SU-DHL-6 (cell line): Measurements from ENCODE around the gene HOXA6.

Experiments
- EZH2phosphoT487 ChIP-seq: fragments of 200-600 bp; sonication (generic), shearing (Covaris generic); conservative IDR thresholded peaks from 2 replicates; pipeline ENCODE4 v1.6.1; 2018; ENCODE audit warnings: mild to moderate bottlenecking, antibody characterized with exemption, low read length, moderate library complexity, mixed read lengths
- TF ChIP-seq, protein P1 (sequence below): fragments of 200-600 bp; sonication (generic); IDR thresholded peaks from one replicate; pipeline ENCODE4 v1.5.1; 2017; ENCODE audit warnings: antibody characterized with exemption, mild to moderate bottlenecking, low read length, moderate library complexity; ENCODE audit not compliant: insufficient read depth, poor library complexity, severe bottlenecking

- TF ChIP-seq, protein P1, sequence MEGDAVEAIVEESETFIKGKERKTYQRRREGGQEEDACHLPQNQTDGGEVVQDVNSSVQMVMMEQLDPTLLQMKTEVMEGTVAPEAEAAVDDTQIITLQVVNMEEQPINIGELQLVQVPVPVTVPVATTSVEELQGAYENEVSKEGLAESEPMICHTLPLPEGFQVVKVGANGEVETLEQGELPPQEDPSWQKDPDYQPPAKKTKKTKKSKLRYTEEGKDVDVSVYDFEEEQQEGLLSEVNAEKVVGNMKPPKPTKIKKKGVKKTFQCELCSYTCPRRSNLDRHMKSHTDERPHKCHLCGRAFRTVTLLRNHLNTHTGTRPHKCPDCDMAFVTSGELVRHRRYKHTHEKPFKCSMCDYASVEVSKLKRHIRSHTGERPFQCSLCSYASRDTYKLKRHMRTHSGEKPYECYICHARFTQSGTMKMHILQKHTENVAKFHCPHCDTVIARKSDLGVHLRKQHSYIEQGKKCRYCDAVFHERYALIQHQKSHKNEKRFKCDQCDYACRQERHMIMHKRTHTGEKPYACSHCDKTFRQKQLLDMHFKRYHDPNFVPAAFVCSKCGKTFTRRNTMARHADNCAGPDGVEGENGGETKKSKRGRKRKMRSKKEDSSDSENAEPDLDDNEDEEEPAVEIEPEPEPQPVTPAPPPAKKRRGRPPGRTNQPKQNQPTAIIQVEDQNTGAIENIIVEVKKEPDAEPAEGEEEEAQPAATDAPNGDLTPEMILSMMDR: no peak
- no peak for TF ChIP-seq EZH2phosphoT487
These were observed 37.2 kb downstream of the HOXA6 start for GRCh38 chr7:27110186-27111031.
